Adrenal gland (tissue), 5 donors: Measurements from ENCODE around the gene PLEKHG7.

Experiments used
- POLR2A ChIP-seq, 2 donors: fragments of 450-650 bp; IDR thresholded peaks; one replicate each; pipeline ENCODE4 v1.6.1; 2017; ENCODE audit warnings: antibody characterized with exemption in 2 of 2, mild to moderate bottlenecking in 2 of 2, moderate library complexity in 1 of 2
- TF ChIP-seq, protein P1 (sequence below), 6 experiments: fragments of 450-650 bp in 4 of 6; fragments of 200-600 bp in 2 of 6; sonication (generic) in 1 of 6; IDR thresholded peaks; 1 replicate in 5 of 6; 2 replicates in 1 of 6; pipeline versions ENCODE4 v1.5.1 to v1.8.0; 2016 to 2021; ENCODE audit warnings: antibody characterized with exemption in 6 of 6, mild to moderate bottlenecking in 2 of 6, moderate library complexity in 1 of 6
- donor health status: DM: no; HTN: no; CAD: no.

DNA sequence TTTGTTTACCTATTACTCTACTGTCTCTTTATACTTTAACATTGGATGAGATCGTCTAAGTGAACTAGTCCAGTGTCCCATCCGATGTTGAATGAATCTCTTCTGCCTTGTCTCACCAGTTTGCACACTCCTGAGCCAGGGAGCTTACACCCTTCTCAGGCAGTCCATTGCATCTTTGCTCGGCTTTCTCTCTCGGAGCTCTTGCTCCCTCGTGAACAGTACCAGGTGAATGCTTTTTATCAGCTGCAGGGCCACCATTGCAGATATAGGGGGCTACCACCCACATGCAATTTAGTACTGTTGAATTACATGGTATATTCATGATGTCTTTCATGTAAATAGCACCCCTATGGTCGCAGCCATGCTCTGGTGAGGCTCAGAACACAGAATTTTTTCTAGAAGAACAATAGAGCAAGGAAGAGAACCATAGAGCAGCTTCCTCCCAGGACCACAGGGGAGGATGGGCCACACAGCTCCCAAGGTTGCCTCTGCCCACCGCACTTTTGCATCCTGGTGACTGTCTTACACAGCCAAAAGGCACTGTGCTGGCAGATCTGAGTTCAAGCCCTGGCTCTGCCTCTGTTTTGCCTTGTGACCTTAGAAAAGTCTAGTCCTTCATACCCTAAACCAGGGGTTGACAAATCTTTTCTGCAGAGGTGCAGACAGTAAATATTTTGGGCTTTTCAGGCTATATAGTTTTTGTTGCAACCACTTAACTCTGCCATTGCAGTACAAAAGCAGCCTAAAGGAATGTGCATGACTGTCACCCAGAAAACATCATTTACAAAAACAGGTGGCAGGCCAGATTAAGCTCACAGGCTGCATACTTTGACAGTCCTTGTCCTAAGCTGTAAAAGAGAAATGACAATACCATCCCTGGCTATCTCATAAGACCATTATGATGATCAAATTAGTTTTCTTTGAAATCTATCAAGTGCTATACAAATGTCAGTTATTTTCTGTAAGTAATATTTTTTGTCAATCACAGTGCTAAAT is 35.4 kb downstream of the PLEKHG7 start:
- TF ChIP-seq, protein P1, sequence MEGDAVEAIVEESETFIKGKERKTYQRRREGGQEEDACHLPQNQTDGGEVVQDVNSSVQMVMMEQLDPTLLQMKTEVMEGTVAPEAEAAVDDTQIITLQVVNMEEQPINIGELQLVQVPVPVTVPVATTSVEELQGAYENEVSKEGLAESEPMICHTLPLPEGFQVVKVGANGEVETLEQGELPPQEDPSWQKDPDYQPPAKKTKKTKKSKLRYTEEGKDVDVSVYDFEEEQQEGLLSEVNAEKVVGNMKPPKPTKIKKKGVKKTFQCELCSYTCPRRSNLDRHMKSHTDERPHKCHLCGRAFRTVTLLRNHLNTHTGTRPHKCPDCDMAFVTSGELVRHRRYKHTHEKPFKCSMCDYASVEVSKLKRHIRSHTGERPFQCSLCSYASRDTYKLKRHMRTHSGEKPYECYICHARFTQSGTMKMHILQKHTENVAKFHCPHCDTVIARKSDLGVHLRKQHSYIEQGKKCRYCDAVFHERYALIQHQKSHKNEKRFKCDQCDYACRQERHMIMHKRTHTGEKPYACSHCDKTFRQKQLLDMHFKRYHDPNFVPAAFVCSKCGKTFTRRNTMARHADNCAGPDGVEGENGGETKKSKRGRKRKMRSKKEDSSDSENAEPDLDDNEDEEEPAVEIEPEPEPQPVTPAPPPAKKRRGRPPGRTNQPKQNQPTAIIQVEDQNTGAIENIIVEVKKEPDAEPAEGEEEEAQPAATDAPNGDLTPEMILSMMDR (IDR thresholded peaks at IDR 0.05), result no peak
- no peak for TF ChIP-seq POLR2A (IDR thresholded peaks at IDR 0.05)
